Sigmoid colon (tissue), 7 donors: ENCODE results near the gene RNASEH1. TPM values are rescaled to one million over a fixed set of nuclear protein-coding genes. Genes with fewer than 3 reads are reported as not detected.

Experiments used
- DNase-seq: peaks from one replicate; pipeline ENCODE4 v3.0.0-alpha.2; 2019
- H3K27ac ChIP-seq, 4 donors: fragments of 200-600 bp; sonication (generic); one replicate each; pipeline ENCODE4 v1.5.1; 2016 to 2019; ENCODE audit warnings: mild to moderate bottlenecking in 1 of 4
- H3K27me3 ChIP-seq, 3 donors: fragments of 200-600 bp; sonication (generic); one replicate each; pipeline ENCODE4 v1.5.1; 2019; ENCODE audit warnings: mild to moderate bottlenecking in 1 of 3
- H3K36me3 ChIP-seq, 4 donors: fragments of 200-600 bp; sonication (generic); one replicate each; pipeline ENCODE4 v1.5.1; 2016 to 2019
- H3K4me1 ChIP-seq, 4 donors: fragments of 200-600 bp; sonication (generic); one replicate each; pipeline ENCODE4 v1.5.1; 2017 to 2019
- H3K4me3 ChIP-seq, 4 donors: fragments of 200-600 bp; sonication (generic); one replicate each; pipeline ENCODE4 v1.5.1; 2017 to 2019; ENCODE audit warnings: mild to moderate bottlenecking in 2 of 4, moderate library complexity in 1 of 4
- H3K9me3 ChIP-seq, 4 donors: fragments of 200-600 bp in 3 of 4; sonication (generic) in 3 of 4; one replicate each; pipeline versions ENCODE4 v1.5.1 to v1.6.1; 2013 to 2019
- EP300 ChIP-seq, 4 donors: sonication (generic); formaldehyde crosslinking; IDR thresholded peaks; one replicate each; pipeline ENCODE4 v1.6.1; 2017; ENCODE audit warnings: antibody characterized with exemption in 4 of 4
- POLR2A ChIP-seq, 2 donors: fragments of 450-650 bp; IDR thresholded peaks; one replicate each; pipeline ENCODE4 v1.6.1; 2016; ENCODE audit warnings: antibody characterized with exemption in 2 of 2, mild to moderate bottlenecking in 2 of 2, moderate library complexity in 2 of 2
- POLR2AphosphoS5 ChIP-seq, 4 donors: sonication (generic); formaldehyde crosslinking; IDR thresholded peaks; one replicate each; pipeline ENCODE4 v1.6.1; 2017; ENCODE audit warnings: antibody characterized with exemption in 4 of 4
- WGBS, 2 donors: extraction: QIAGEN DNeasy Blood & Tissue Kit; methylation state at CpG; one replicate each; pipeline ENCODE4 v1.1.7; 2013; 5-methylcytosine and 5-hydroxymethylcytosine counted together
- intact Hi-C: fragments of 100-400 bp; cut with DNase I; formaldehyde crosslinking; loops from one replicate; pipeline ENCODE4 v1.15.1; 2023
- polyA plus RNA-seq, 3 donors: library from polyadenylated mRNA; stranded (reverse); fragments of 200-250 nt; gene quantifications; one replicate each; pipeline ENCODE4 v1.2.3, GENCODE V29; 2013
- total RNA-seq, 4 donors: library from RNA; depleted of rRNA; stranded (reverse); fragments of >200 nt; gene quantifications; one replicate each; pipeline ENCODE4 v1.1.0, GENCODE V29; 2016
- TF ChIP-seq, protein P1 (sequence below), 4 experiments: fragments of 450-650 bp in 3 of 4; fragments of 200-600 bp in 1 of 4; IDR thresholded peaks; one replicate each; pipeline ENCODE4 v1.5.1; 2016 to 2019; ENCODE audit warnings: antibody characterized with exemption in 4 of 4, mild to moderate bottlenecking in 3 of 4, moderate library complexity in 2 of 4
- donor health status: healthy with polysubstance abuse.
- donor health status: Bipolar disorder and iron deficiency.
- donor health status: healthy.

RNASEH1 gene
- total and polyA plus RNA-seq, 7 donors: 10.4 to 28.4 (median 20.5) TPM

- H3K9me3 ChIP-seq: no peaks in the 10 kb centered on the region
- peaks cover 0 to 24% (median 6%) of the 10 kb centered on the region in 4 donors for H3K36me3 ChIP-seq
- peaks cover 0 to 44% (median 33%) of the 10 kb centered on the region in 4 donors for H3K4me1 ChIP-seq
- H3K27me3 ChIP-seq: no peaks in the 10 kb centered on the region
- 71 to 86% methylated on average over 5 of the region's 5 CpGs for WGBS, 2 donors
- H3K4me3 ChIP-seq: peak overlapping the region in 3 of 4 donors; percentile 43 to 49 (median 48)
- intact Hi-C loops: no loop called here
- DNase-seq: no peak
- peak overlapping the region; percentile 89 to 97 (median 91) for H3K27ac ChIP-seq
- no peak for TF ChIP-seq POLR2A (IDR thresholded peaks at IDR 0.05)
- TF ChIP-seq POLR2AphosphoS5 (IDR thresholded peaks at IDR 0.05): no peak
Measured at GRCh38 chr2:3535467-3535793, 22.7 kb downstream of the RNASEH1 start.

- 97 to 98% methylated on average over 24 of the region's 24 CpGs for WGBS, 2 donors
- no peaks in the 10 kb centered on the region for H3K9me3 ChIP-seq
- peaks cover 0 to 15% (median 6%) of the 10 kb centered on the region in 4 donors for H3K36me3 ChIP-seq
- H3K4me1 ChIP-seq: peaks cover 0 to 44% (median 33%) of the 10 kb centered on the region in 4 donors
- DNase-seq: no peak
- TF ChIP-seq, protein P1, sequence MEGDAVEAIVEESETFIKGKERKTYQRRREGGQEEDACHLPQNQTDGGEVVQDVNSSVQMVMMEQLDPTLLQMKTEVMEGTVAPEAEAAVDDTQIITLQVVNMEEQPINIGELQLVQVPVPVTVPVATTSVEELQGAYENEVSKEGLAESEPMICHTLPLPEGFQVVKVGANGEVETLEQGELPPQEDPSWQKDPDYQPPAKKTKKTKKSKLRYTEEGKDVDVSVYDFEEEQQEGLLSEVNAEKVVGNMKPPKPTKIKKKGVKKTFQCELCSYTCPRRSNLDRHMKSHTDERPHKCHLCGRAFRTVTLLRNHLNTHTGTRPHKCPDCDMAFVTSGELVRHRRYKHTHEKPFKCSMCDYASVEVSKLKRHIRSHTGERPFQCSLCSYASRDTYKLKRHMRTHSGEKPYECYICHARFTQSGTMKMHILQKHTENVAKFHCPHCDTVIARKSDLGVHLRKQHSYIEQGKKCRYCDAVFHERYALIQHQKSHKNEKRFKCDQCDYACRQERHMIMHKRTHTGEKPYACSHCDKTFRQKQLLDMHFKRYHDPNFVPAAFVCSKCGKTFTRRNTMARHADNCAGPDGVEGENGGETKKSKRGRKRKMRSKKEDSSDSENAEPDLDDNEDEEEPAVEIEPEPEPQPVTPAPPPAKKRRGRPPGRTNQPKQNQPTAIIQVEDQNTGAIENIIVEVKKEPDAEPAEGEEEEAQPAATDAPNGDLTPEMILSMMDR (IDR thresholded peaks at IDR 0.05): no peak
- TF ChIP-seq POLR2A (IDR thresholded peaks at IDR 0.05): no peak
- TF ChIP-seq EP300 (IDR thresholded peaks at IDR 0.05): no peak
- TF ChIP-seq POLR2AphosphoS5 (IDR thresholded peaks at IDR 0.05): no peak
- H3K4me3 ChIP-seq: no peak overlapping the region
- peak overlapping the region; percentile 89 to 97 (median 91) for H3K27ac ChIP-seq
- intact Hi-C loops: no loop called here
- H3K27me3 ChIP-seq: no peaks in the 10 kb centered on the region
Measured at GRCh38 chr2:3534251-3534814, 23.8 kb downstream of the RNASEH1 start.

DNA sequence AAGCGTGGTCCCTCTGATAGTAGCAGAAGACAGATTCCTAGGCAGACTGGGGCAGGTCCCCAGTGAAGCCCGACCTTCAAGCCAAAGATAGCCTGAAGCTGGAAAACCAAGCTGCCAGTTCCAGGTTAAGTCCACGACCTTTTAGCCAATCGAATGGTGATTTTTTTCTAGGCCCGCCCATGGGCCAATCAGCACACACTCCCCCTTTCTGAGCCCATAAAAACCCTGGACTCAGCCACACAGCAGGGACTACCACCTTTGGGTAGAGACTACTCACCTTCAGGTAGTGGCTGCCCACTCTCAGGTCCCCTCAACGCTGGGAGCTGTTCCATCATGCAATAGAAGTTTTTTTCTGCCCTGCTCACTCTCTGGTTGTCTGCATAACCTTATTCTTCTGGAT, 24.3 kb downstream of the RNASEH1 start:
- TF ChIP-seq POLR2AphosphoS5 (IDR thresholded peaks at IDR 0.05) (no peak), POLR2A (IDR thresholded peaks at IDR 0.05) (no peak)
- Histone ChIP-seq H3K4me3 (no peak overlapping the region), H3K27ac (peak overlapping the region in 3 of 4 donors; percentile 89 to 97 (median 90)), H3K9me3 (no peaks in the 10 kb centered on the region), H3K36me3 (peaks cover 0 to 13% (median 5%) of the 10 kb centered on the region in 4 donors), H3K27me3 (no peaks in the 10 kb centered on the region), H3K4me1 (peaks cover 0 to 44% (median 33%) of the 10 kb centered on the region in 4 donors)
- intact Hi-C loops: no loop called here
- DNase-seq: no peak
- WGBS, 2 donors: 93 to 98% methylated on average over 6 of the region's 6 CpGs

- TF ChIP-seq POLR2A (IDR thresholded peaks at IDR 0.05): no peak
- TF ChIP-seq, protein P1 (IDR thresholded peaks at IDR 0.05): no peak
- no peak for TF ChIP-seq EP300 (IDR thresholded peaks at IDR 0.05)
- Histone ChIP-seq H3K9me3 (no peaks in the 10 kb centered on the region), H3K4me3 (peak overlapping the region in 1 of 4 donors; percentile 3), H3K27ac (peak overlapping the region; percentile 66 to 97 (median 90)), H3K27me3 (no peaks in the 10 kb centered on the region), H3K4me1 (peaks cover 0 to 44% (median 33%) of the 10 kb centered on the region in 4 donors), H3K36me3 (peaks cover 0 to 13% (median 5%) of the 10 kb centered on the region in 4 donors)
- intact Hi-C loops: no loop called here
- 95 to 96% methylated on average over 12 of the region's 12 CpGs for WGBS, 2 donors
- peak; percentile 83 for DNase-seq
Measured at GRCh38 chr2:3532941-3533340, 25.2 kb downstream of the RNASEH1 start.

- WGBS, 2 donors: 96 to 98% methylated on average over 24 of the region's 24 CpGs
- Histone ChIP-seq H3K4me3 (no peak overlapping the region), H3K9me3 (no peaks in the 10 kb centered on the region), H3K27ac (no peak overlapping the region), H3K27me3 (no peaks in the 10 kb centered on the region), H3K36me3 (peaks cover 0 to 13% (median 5%) of the 10 kb centered on the region in 4 donors), H3K4me1 (peaks cover 0 to 29% (median 22%) of the 10 kb centered on the region in 4 donors)
- intact Hi-C loops: no loop called here
- TF ChIP-seq POLR2AphosphoS5 (IDR thresholded peaks at IDR 0.05) (no peak), POLR2A (IDR thresholded peaks at IDR 0.05) (no peak), EP300 (IDR thresholded peaks at IDR 0.05) (no peak)
- TF ChIP-seq, protein P1 (IDR thresholded peaks at IDR 0.05): no peak
- no peak for DNase-seq
Measured at GRCh38 chr2:3529316-3530025, 28.7 kb downstream of the RNASEH1 start.
